CD4-positive, alpha-beta memory T cell (primary cell): ENCODE data around the gene CADPS. TPM values are rescaled to one million over a fixed set of nuclear protein-coding genes. Genes with fewer than 3 reads are reported as not detected.

Experiments used
- CTCF ChIA-PET: fragments of 350-600 bp; sonication (Branson Sonifier 250); formaldehyde crosslinking; loops from one replicate; lab custom pipeline; 2021; ENCODE audit warnings: inconsistent platforms; ENCODE audit not compliant: partially characterized antibody; lab: Charles Lee
- POLR2A ChIA-PET: fragments of 350-600 bp; sonication (Branson Sonifier 250); formaldehyde crosslinking; loops from one replicate; lab custom pipeline; 2021; ENCODE audit not compliant: partially characterized antibody; lab: Charles Lee
- DNase-seq, 5 donors: peaks; one replicate each; pipeline versions ENCODE4 v3.0.0 to v3.0.0-alpha.2; 2020 to 2022; ENCODE audit warnings: mixed read lengths in 1 of 5
- H3K27ac ChIP-seq: one replicate; pipeline ENCODE4 v1.7.0; 2013; ENCODE audit warnings: low read depth, low read length
- H3K27me3 ChIP-seq: 2 replicates; pipeline ENCODE4 v1.7.0; 2013; ENCODE audit warnings: mild to moderate bottlenecking, low read length, moderate library complexity; ENCODE audit not compliant: insufficient read depth
- H3K36me3 ChIP-seq: 2 replicates; pipeline ENCODE4 v1.7.0; 2013; ENCODE audit warnings: mild to moderate bottlenecking, low read length, moderate library complexity; ENCODE audit not compliant: insufficient read depth
- H3K4me1 ChIP-seq: 2 replicates; pipeline ENCODE4 v1.7.0; 2013; ENCODE audit warnings: mild to moderate bottlenecking, low read length, moderate library complexity; ENCODE audit not compliant: insufficient read depth
- H3K4me3 ChIP-seq, 2 donors: one replicate each; pipeline ENCODE4 v1.7.0; 2013; ENCODE audit warnings: low read length in 2 of 2, mild to moderate bottlenecking in 1 of 2
- H3K9me3 ChIP-seq, 2 donors: one replicate each; pipeline ENCODE4 v1.7.0; 2013; ENCODE audit warnings: low read length in 2 of 2, control low read depth in 1 of 2; ENCODE audit not compliant: control insufficient read depth in 1 of 2
- H3K27ac Mint-ChIP-seq, 7 donors: one replicate each; pipeline ENCODE4 v1.8.0; 2020 to 2021; ENCODE audit warnings: mixed read lengths in 7 of 7, mild to moderate bottlenecking in 6 of 7, inconsistent platforms in 3 of 7, moderate library complexity in 3 of 7
- H3K27me3 Mint-ChIP-seq, 2 donors: one replicate each; pipeline ENCODE4 v1.8.0; 2020 to 2021; ENCODE audit warnings: mixed read lengths in 2 of 2
- H3K36me3 Mint-ChIP-seq, 2 donors: one replicate each; pipeline ENCODE4 v1.8.0; 2020 to 2021; ENCODE audit warnings: mixed read lengths in 2 of 2, inconsistent platforms in 1 of 2, mild to moderate bottlenecking in 1 of 2
- H3K4me1 Mint-ChIP-seq, 4 donors: one replicate each; pipeline ENCODE4 v1.8.0; 2020 to 2021; ENCODE audit warnings: mixed read lengths in 4 of 4, mild to moderate bottlenecking in 1 of 4
- H3K4me3 Mint-ChIP-seq, 8 donors: one replicate each; pipeline ENCODE4 v1.8.0; 2020 to 2021; ENCODE audit warnings: mixed read lengths in 8 of 8, mild to moderate bottlenecking in 7 of 8, moderate library complexity in 6 of 8, inconsistent platforms in 3 of 8
- H3K9me3 Mint-ChIP-seq, 8 donors: one replicate each; pipeline ENCODE4 v1.8.0; 2020 to 2021; ENCODE audit warnings: mixed read lengths in 8 of 8, mild to moderate bottlenecking in 5 of 8, inconsistent platforms in 3 of 8, moderate library complexity in 1 of 8
- intact Hi-C: fragments of 100-400 bp; cut with micrococcal nuclease; formaldehyde crosslinking; loops from one replicate; pipeline ENCODE4 v1.15.1; 2023
- polyA plus RNA-seq, 2 donors: library from polyadenylated mRNA; unstranded; fragments of 300-500 nt; fragmentation: Illumina TruSeq; gene quantifications; one replicate each; pipeline ENCODE4 v1.2.3, GENCODE V29; 2021
- total RNA-seq, 2 experiments: library from RNA; stranded (reverse); gene quantifications; one replicate each; pipeline ENCODE4 v1.2.3, GENCODE V29; 2021

The CADPS gene
- total and polyA plus RNA-seq, 4 experiments from 2014 or later = not detected

DNA sequence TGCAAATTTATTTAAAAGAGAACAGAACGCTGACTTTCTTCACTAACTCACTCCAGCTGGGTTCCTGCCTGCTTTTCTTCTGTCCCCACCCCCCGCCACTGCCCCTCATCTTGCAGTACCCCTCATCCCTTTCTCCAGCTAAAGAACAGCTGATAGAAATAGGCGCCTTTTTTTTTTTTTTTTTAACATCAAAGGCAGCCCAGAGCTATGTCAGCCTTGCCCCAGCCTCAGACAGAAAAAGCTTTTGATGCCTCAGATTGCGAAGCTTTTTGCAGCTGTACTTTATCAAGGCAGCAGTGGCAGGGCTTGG lies 1.8 kb downstream of the CADPS start:
- no peak overlapping the region for H3K4me3 ChIP-seq
- Mint-ChIP-seq H3K9me3 (peaks cover 1 to 21% (median 10%) of the 10 kb centered on the region in 8 donors), H3K4me3 (peak overlapping the region in 2 of 8 donors; percentile 51 to 61), H3K27ac (no peak overlapping the region), H3K27me3 (peaks cover 20 to 28% of the 10 kb centered on the region in 2 donors), H3K36me3 (no peaks in the 10 kb centered on the region), H3K4me1 (peaks cover 0 to 11% (median 1%) of the 10 kb centered on the region in 4 donors)
- no peak for DNase-seq
- CTCF ChIA-PET = no interaction called here
- no peaks in the 10 kb centered on the region for H3K9me3 ChIP-seq
- H3K27ac ChIP-seq = no peak overlapping the region
- POLR2A ChIA-PET = no interaction called here
- H3K4me1 ChIP-seq = no peaks in the 10 kb centered on the region
- H3K36me3 ChIP-seq = no peaks in the 10 kb centered on the region
- peaks cover 4% of the 10 kb centered on the region for H3K27me3 ChIP-seq
- intact Hi-C loops = no loop called here

GRCh38 chr3:62872318-62872717 lies 2.9 kb downstream of the CADPS start:
- Histone ChIP-seq H3K4me1 (no peaks in the 10 kb centered on the region), H3K9me3 (no peaks in the 10 kb centered on the region), H3K27ac (no peak overlapping the region), H3K27me3 (peaks cover 4% of the 10 kb centered on the region), H3K4me3 (no peak overlapping the region), H3K36me3 (no peaks in the 10 kb centered on the region)
- Mint-ChIP-seq H3K36me3 (no peaks in the 10 kb centered on the region), H3K4me3 (no peak overlapping the region), H3K27ac (no peak overlapping the region), H3K9me3 (peaks cover 1 to 19% (median 10%) of the 10 kb centered on the region in 8 donors), H3K27me3 (peaks cover 20 to 28% of the 10 kb centered on the region in 2 donors), H3K4me1 (peaks cover 0 to 11% (median 1%) of the 10 kb centered on the region in 4 donors)
- DNase-seq = no peak
- POLR2A ChIA-PET = no interaction called here
- CTCF ChIA-PET = no interaction called here
- intact Hi-C loops = no loop called here

- CTCF ChIA-PET = no interaction called here
- Mint-ChIP-seq H3K27me3 (peaks cover 11 to 13% of the 10 kb centered on the region in 2 donors), H3K27ac (no peak overlapping the region), H3K36me3 (no peaks in the 10 kb centered on the region), H3K4me1 (peaks cover 0 to 8% (median 1%) of the 10 kb centered on the region in 4 donors), H3K9me3 (peaks cover 0 to 7% (median 3%) of the 10 kb centered on the region in 8 donors), H3K4me3 (no peak overlapping the region)
- Histone ChIP-seq H3K4me1 (no peaks in the 10 kb centered on the region), H3K27me3 (no peaks in the 10 kb centered on the region), H3K9me3 (no peaks in the 10 kb centered on the region), H3K4me3 (no peak overlapping the region), H3K27ac (no peak overlapping the region), H3K36me3 (no peaks in the 10 kb centered on the region)
- intact Hi-C loops = no loop called here
- POLR2A ChIA-PET = no interaction called here
- DNase-seq = no peak
Observed at GRCh38 chr3:62870321-62870720, 4.9 kb downstream of the CADPS start.

DNA sequence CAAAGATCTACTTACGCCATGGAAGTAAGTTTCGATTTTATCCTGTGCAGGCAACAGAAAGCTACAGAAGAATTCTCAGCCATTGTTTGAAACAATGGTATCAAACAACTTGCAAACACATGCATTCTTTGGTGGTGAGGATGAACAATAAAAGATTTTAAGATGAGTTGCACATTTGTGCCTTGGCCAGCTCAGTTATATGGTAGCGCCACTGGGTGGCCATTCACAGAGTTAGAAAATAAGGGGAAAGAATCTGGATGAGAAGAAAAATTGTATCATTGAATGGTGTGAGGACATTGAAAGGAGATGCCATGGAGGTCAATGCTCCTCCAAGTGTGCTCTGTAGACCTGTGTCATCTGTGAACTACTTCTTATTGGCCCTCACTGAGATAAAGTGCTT lies 11.6 kb downstream of the CADPS start:
- no peak for DNase-seq
- CTCF ChIA-PET = no interaction called here
- Histone ChIP-seq H3K36me3 (no peaks in the 10 kb centered on the region), H3K4me3 (no peak overlapping the region), H3K4me1 (no peaks in the 10 kb centered on the region), H3K27me3 (no peaks in the 10 kb centered on the region), H3K27ac (no peak overlapping the region), H3K9me3 (no peaks in the 10 kb centered on the region)
- no peak overlapping the region for H3K4me3 Mint-ChIP-seq
- no peak overlapping the region for H3K27ac Mint-ChIP-seq
- peaks cover 0 to 1% of the 10 kb centered on the region in 2 donors for H3K27me3 Mint-ChIP-seq
- no peaks in the 10 kb centered on the region for H3K4me1 Mint-ChIP-seq
- H3K9me3 Mint-ChIP-seq = peaks cover 0 to 7% (median 0%) of the 10 kb centered on the region in 8 donors
- intact Hi-C loops = no loop called here
- H3K36me3 Mint-ChIP-seq = no peaks in the 10 kb centered on the region
- POLR2A ChIA-PET = no interaction called here

DNA sequence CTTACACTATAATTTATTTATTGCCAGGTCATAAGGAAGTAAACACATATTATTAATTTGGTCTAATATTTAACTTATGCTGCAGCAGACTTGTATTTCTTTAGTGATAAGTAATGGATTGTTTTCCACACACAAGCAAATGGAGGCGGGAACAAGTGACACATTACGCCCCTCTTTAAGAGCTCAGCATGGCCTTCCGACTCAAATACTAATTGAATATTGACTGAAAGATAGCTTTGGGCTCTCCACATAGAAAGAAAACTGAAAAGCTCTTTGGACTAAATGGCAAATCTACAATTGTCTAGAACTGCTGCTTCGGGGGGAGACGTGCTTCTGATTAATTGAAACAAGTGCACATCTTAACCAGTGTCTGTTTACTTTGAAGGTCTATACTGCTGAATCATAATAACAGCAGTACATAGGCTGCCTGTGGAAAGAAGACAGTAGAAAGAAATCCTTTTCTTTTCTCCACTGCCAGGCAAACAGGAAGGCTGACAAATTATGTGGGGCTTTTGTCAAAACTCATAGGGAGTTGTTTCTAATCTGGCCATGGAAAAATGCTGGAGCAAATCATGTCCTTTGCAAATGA lies 15.9 kb downstream of the CADPS start:
- no peaks in the 10 kb centered on the region for H3K36me3 Mint-ChIP-seq
- ChIA-PET POLR2A (no interaction called here), CTCF (no interaction called here)
- Histone ChIP-seq H3K4me1 (no peaks in the 10 kb centered on the region), H3K36me3 (no peaks in the 10 kb centered on the region), H3K27me3 (no peaks in the 10 kb centered on the region), H3K4me3 (no peak overlapping the region), H3K9me3 (no peaks in the 10 kb centered on the region), H3K27ac (no peak overlapping the region)
- no peak overlapping the region for H3K27ac Mint-ChIP-seq
- intact Hi-C loops = no loop called here
- H3K4me3 Mint-ChIP-seq = no peak overlapping the region
- no peaks in the 10 kb centered on the region for H3K27me3 Mint-ChIP-seq
- no peak for DNase-seq
- no peaks in the 10 kb centered on the region for H3K4me1 Mint-ChIP-seq
- peaks cover 0 to 7% (median 0%) of the 10 kb centered on the region in 8 donors for H3K9me3 Mint-ChIP-seq

- H3K36me3 Mint-ChIP-seq = no peaks in the 10 kb centered on the region
- no peaks in the 10 kb centered on the region for H3K27me3 Mint-ChIP-seq
- POLR2A ChIA-PET = no interaction called here
- intact Hi-C loops = no loop called here
- Histone ChIP-seq H3K4me1 (no peaks in the 10 kb centered on the region), H3K27me3 (no peaks in the 10 kb centered on the region), H3K9me3 (no peaks in the 10 kb centered on the region), H3K4me3 (no peak overlapping the region), H3K36me3 (no peaks in the 10 kb centered on the region), H3K27ac (no peak overlapping the region)
- no peak for DNase-seq
- peaks cover 0 to 7% (median 2%) of the 10 kb centered on the region in 8 donors for H3K9me3 Mint-ChIP-seq
- H3K27ac Mint-ChIP-seq = peak overlapping the region in 1 of 7 donors; percentile 4
- no peak overlapping the region for H3K4me3 Mint-ChIP-seq
- CTCF ChIA-PET = no interaction called here
- H3K4me1 Mint-ChIP-seq = no peaks in the 10 kb centered on the region
Observed at GRCh38 chr3:62845996-62846395, 29.2 kb downstream of the CADPS start.

GRCh38 chr3:62843508-62843907 lies 31.7 kb downstream of the CADPS start:
- ChIA-PET CTCF (no interaction called here), POLR2A (interaction anchor here (0.6 kb wide), 1 partner anchor 808 kb away, joined by 3 read pairs; no protein-coding TSS in a partner anchor)
- no peaks in the 10 kb centered on the region for H3K4me1 ChIP-seq
- Mint-ChIP-seq H3K36me3 (no peaks in the 10 kb centered on the region), H3K9me3 (peaks cover 0 to 8% (median 3%) of the 10 kb centered on the region in 8 donors), H3K4me3 (no peak overlapping the region), H3K27me3 (peaks cover 0 to 2% of the 10 kb centered on the region in 2 donors), H3K27ac (no peak overlapping the region), H3K4me1 (no peaks in the 10 kb centered on the region)
- intact Hi-C loops = no loop called here
- no peak for DNase-seq
- no peaks in the 10 kb centered on the region for H3K36me3 ChIP-seq
- no peaks in the 10 kb centered on the region for H3K9me3 ChIP-seq
- H3K27ac ChIP-seq = no peak overlapping the region
- H3K4me3 ChIP-seq = no peak overlapping the region
- H3K27me3 ChIP-seq = no peaks in the 10 kb centered on the region
